ENCODE measurements around the gene GSK3A.

- TF ChIP-seq YY1 (IDR thresholded peaks at IDR 0.05; ENCODE audit: insufficient read depth, insufficient read length): no peak
- no peak for TF ChIP-seq SUZ12 (IDR thresholded peaks at IDR 0.05; ENCODE audit: extremely low read depth, insufficient read depth, insufficient read length)
- TF ChIP-seq ZNF274 (IDR thresholded peaks at IDR 0.05; ENCODE audit: low read depth, low read length): no peak
Observed at GRCh38 chr19:42273407-42274064, 31.1 kb upstream of the GSK3A start.
